Astrocyte of the cerebellum (primary cell): ENCODE results near the gene ZNF516.

Experiments used
- DNase-seq: peaks from one replicate; pipeline ENCODE4 v3.0.0-alpha.2; 2011; ENCODE audit warnings: low read depth
- H3K4me3 ChIP-seq: 2 replicates; pipeline ENCODE4 v1.5.1; 2011; ENCODE audit warnings: mild to moderate bottlenecking, low read depth, low read length, moderate library complexity
- in situ Hi-C: cut with HindIII; loops from 2 replicates; pipeline ENCODE4 v1.10.0; 2017; ENCODE audit warnings: low sequenced_read_pairs
- TF ChIP-seq, protein P1 (sequence below): IDR thresholded peaks from 2 replicates; pipeline ENCODE4 v1.5.1; 2012; ENCODE audit warnings: low read length, low read depth, moderate library complexity, mild to moderate bottlenecking; ENCODE audit errors: missing control alignments

Gene ZNF516

DNA sequence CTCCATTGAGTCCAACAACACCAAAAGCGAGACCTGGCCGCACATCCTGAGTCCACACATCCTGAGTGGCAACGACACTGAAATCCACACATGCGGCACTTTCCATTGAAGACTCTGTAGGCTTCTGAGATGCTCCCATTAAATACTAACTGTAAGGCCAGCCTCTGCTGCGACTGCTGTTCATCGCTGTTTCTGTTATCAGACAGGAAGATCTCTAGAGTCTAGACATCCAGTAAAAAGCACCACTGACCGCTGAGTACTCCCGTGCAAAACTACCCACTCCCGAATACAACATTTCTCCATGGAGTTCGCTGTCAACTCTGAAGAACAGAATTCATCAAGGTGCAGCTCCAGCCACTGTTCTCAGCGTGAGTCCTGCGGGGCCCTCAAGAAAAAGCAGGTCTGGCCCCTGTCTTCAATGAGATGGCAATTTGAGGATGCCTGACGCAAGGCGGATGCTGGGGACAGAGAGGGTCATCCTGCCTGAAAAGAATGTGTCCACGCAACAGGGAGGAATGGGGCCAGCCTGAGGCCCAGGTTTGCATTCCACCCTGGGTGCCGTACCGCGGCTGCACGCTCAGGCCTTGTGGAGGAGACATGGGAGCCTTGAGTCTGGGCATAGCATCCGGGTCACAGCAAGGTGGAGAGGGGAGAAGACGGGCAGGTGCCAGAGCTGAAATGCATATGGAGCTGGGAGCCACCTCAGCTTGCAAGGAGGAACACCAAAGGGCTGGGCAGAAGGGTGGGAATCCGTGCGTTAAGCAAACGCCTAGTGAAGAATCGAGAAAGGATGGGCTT is 61.9 kb downstream of the ZNF516 start:
- H3K4me3 ChIP-seq, result no peak overlapping the region
- DNase-seq, result no peak
- in situ Hi-C loops, result no loop called here
- TF ChIP-seq, protein P1, sequence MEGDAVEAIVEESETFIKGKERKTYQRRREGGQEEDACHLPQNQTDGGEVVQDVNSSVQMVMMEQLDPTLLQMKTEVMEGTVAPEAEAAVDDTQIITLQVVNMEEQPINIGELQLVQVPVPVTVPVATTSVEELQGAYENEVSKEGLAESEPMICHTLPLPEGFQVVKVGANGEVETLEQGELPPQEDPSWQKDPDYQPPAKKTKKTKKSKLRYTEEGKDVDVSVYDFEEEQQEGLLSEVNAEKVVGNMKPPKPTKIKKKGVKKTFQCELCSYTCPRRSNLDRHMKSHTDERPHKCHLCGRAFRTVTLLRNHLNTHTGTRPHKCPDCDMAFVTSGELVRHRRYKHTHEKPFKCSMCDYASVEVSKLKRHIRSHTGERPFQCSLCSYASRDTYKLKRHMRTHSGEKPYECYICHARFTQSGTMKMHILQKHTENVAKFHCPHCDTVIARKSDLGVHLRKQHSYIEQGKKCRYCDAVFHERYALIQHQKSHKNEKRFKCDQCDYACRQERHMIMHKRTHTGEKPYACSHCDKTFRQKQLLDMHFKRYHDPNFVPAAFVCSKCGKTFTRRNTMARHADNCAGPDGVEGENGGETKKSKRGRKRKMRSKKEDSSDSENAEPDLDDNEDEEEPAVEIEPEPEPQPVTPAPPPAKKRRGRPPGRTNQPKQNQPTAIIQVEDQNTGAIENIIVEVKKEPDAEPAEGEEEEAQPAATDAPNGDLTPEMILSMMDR, result no peak

DNA sequence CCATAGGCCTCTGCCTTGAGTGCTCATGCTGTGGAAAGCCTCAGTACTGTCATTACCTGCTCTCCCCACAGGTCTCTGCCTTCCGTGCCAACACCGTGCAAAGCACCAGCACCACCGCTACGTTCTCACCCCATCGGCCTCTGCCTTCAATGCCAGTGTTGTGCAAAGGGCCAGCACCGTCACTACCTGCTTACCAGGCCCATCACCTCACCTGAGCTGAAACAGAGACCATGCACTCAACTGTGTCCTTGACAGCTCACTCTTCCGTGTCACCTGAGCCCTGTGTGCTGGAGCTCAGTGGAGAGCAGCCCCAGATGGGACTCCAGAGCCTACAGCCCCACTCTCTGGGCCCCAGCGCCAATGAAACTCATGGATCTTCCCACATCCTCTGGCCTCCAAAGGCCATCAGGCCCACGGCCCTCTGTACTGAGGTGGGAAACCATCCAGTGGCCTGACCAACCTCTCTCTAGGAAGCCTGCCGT is 62.7 kb downstream of the ZNF516 start:
- TF ChIP-seq, protein P1, result no peak
- no peak for DNase-seq
- in situ Hi-C loops, result no loop called here
- H3K4me3 ChIP-seq, result no peak overlapping the region

DNA sequence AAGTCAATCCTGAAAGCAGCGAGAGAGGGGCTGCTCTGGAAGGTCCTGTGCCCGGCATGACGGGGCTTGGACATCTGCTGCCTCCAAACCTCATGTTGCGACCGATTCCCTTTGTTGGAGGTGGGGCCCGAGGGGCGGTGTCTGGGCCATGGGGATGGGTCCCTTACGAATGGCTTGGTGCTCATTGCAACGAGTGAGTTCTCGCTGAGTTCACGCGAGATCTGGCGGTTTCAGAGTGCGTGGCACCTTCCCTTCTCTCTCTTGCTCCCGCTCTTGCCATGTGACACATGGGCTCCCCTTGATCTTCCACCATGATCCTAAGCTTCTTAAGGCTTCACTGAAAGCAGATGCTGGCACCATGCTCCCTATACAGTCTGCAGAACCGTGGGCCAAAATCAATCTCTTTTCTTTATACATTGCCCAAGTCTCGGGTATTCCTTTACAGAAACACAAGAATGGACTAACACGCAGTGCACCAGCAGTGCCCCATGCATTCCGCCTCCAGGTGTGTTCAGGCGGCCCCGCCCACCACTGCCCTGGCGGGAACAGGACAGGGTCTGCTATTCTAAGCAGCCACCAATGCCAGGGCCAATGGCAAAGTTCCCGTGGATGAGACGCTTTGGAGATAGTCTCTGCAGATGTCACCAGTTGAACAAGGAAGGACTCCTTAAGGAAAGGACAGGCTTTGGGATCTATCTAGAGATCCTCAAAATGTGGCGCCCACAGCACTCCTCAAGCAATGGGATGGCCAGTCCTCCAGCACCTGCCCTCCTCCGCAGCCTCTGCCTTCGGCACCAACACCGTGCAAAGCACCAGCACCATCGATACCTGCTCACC is 63.4 kb downstream of the ZNF516 start:
- TF ChIP-seq, protein P1, result no peak

DNA sequence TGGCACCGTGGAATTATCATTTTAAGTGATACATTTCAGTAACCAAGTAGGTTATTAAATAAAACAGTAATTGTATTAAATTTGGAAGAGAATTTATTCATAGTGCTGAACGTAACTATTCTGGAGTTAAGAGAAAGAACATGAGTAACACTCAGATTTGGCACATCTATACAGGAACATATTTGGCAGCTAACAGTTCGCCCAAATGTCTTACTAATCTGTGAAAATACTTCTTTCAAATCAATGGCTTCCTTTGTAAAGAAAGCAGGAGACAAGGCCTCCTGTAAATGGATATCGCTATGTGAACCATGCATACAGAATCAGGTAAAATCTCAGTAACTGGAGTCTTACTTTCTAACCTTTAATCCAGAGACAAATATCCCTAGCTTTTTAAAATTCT is 64.4 kb downstream of the ZNF516 start:
- no peak for DNase-seq
- in situ Hi-C loops, result no loop called here
- no peak overlapping the region for H3K4me3 ChIP-seq
- TF ChIP-seq, protein P1, result no peak

More for the DNA sequence above, 63.4 kb downstream of the ZNF516 start:
- H3K4me3 ChIP-seq, result no peak overlapping the region
- in situ Hi-C loops, result no loop called here
- DNase-seq, result no peak

DNA sequence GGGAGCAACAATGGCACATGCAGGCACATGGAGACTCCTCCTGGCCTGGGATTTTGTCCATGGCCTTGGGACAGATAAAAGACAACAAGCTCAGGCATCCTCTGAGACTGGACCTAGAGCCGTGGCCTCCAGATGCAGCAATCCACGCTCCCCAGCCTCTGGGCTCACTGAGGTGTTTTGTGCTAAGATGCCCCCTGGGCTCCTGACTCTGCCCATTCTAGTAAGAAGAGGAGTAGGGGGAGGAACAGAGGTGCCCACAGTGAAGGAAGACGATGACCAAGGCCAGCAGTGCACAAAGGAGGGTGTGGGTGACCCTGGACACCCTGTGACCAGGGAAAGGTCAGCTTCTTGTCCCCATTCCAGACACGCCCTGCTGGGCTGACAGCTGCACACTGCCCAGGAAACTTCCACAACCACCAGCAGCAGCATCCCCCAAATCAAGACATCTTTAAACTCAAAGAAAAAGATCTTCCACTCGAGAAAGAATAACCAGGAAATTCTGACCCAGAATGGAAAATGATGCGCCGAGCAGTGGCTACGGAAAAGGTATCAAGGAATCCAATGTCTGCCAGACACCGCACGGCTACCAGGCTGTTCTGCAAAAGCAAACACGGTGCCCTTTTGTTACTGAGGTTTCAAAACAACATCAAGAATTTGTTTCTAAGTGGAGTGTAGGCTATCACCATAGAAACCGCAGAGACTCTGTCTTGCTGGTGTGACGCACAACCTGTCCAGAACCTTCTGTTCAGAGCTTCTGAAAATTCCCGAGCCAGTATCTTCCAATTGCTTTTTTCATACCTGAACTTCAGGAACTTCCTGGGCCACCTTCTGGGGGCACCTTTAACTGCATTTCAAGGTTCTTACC is 65.5 kb downstream of the ZNF516 start:
- DNase-seq, result no peak
- H3K4me3 ChIP-seq, result no peak overlapping the region
- in situ Hi-C loops, result no loop called here
- TF ChIP-seq, protein P1, result no peak
